GM04504 (cell line): ENCODE measurements around the gene RIC3.

ENCODE experiments used
- DNase-seq: peaks from one replicate; pipeline ENCODE4 v3.0.0-alpha.2; 2012; ENCODE audit warnings: low read depth

Gene RIC3

GRCh38 chr11:8102296-8102915 lies 66.4 kb downstream of the RIC3 start:
- DNase-seq, result no peak

DNA sequence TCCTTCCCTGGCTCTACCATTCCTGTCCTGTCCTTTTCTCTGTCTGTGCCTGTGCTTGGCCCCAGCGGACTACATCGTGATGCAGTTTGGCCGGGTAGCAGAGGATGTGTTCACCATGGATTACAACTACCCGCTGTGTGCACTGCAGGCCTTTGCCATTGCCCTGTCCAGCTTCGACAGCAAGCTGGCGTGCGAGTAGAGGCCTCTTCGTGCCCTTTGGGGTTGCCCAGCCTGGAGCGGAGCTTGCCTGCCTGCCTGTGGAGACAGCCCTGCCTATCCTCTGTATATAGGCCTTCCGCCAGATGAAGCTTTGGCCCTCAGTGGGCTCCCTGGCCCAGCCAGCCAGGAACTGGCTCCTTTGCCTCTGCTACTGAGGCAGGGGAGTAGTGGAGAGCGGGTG lies 67.4 kb downstream of the RIC3 start:
- DNase-seq, result no peak

DNA sequence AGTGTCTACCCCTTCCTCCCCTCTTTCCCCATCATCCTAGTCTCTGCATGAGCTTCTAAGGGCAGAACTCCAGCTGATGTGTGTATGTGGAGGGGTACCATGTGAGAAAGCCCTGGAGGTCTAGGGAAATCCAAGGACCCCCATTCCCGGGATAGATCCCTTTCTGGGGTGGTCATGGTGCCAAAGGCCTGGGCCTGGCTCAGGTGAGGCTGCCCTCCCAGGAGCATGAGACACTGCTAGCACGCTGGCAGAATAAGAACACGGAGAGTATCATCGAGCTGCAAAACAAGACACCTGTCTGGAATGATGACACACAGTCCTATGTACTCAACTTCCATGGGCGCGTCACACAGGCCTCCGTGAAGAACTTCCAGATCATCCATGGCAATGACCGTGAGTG lies 68.2 kb downstream of the RIC3 start:
- DNase-seq, result no peak

GRCh38 chr11:8100158-8100557 lies 68.7 kb downstream of the RIC3 start:
- no peak for DNase-seq

DNA sequence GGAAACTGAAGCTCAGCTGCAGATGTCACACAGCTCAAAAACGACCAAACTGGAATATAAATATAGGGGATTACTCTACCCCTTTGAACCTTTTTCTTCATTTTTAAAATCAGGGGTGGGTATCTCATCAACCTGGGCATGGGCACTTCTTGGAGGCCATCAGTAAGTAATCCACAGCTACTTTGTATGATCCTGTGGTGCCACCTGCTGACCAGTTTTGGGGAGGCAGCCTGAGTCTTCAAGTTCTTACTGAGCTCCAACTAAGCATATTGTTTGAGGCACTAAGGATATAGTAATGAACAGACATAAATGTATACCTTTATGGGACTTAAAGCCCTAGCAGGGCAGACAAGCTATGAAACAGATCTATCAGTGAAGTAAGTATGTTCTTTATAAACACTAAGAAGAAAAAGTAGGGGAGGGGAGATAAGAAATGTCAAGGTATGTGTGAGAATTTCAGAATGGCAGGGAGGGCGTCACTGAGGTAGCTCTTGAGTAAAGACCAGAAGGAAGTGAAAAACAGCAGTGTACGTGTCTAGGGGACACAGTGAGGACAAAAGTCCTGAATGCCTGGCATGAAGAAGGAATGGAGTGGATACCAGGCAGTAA lies 69.4 kb downstream of the RIC3 start:
- DNase-seq, result peak; percentile 58

DNA sequence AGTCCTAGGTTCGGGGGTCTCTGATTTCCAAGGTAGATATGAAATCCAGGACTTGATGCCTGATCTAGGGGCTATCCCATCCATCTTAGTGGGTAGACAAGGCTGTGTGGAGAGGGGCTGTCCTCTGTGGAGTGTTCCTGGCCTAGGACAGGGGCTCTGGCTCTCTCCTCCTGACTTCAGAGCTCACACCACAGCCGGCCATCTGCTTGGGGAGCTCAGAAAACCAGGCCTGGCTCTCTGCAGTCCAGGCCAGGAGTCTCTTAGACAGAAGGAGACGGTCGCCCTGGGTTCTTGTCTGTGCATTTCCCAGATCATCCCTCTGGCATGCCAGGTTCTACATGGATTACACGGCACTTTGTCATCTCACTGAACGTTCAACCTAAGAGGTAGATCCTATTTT lies 69.9 kb downstream of the RIC3 start:
- no peak for DNase-seq

DNA sequence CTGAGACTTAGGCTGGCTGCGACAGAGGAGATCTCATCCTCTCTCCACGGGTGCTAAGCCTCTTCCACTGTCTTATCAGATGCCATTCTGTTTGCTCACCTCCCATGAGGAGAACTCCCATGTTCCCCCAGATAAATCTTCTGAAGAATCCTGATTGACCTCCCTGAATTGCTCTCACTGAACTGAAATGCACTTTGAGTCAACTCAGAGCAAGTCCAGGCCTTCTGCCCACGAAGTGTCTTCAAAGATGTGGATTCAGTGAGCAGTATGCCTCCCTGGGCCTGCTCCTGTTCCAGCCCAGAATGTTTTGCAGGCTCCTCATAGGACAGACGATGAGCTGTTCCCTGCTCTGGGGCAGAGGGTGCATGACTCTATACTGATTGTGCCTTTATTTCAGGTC lies 70.5 kb downstream of the RIC3 start:
- peak; percentile 50 for DNase-seq

GRCh38 chr11:8097926-8098325 lies 70.9 kb downstream of the RIC3 start:
- no peak for DNase-seq

- DNase-seq, result no peak
Measured at GRCh38 chr11:8097468-8097867, 71.4 kb downstream of the RIC3 start.

DNA sequence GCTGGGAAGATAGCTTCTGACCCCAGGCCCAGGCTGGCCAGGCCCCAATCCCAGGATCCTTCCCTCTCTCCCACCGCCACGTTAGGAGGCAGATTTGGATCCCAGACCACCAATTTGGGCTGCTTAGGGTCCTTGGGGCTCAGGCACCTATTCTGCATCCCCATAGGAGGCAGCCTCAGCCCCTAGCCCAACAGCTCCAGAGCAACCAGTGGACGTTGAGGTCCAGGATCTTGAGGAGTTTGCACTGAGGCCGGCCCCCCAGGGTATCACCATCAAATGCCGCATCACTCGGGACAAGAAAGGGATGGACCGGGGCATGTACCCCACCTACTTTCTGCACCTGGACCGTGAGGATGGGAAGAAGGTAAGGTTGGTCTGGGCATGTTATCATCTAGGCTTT lies 71.8 kb downstream of the RIC3 start:
- DNase-seq, result no peak

GRCh38 chr11:8096575-8096974 lies 72.2 kb downstream of the RIC3 start:
- no peak for DNase-seq

GRCh38 chr11:8095806-8096522 lies 72.9 kb downstream of the RIC3 start:
- no peak for DNase-seq

GRCh38 chr11:8095371-8095770 lies 73.5 kb downstream of the RIC3 start:
- no peak for DNase-seq

- no peak for DNase-seq
Measured at GRCh38 chr11:8094656-8095055, 74.2 kb downstream of the RIC3 start.

DNA sequence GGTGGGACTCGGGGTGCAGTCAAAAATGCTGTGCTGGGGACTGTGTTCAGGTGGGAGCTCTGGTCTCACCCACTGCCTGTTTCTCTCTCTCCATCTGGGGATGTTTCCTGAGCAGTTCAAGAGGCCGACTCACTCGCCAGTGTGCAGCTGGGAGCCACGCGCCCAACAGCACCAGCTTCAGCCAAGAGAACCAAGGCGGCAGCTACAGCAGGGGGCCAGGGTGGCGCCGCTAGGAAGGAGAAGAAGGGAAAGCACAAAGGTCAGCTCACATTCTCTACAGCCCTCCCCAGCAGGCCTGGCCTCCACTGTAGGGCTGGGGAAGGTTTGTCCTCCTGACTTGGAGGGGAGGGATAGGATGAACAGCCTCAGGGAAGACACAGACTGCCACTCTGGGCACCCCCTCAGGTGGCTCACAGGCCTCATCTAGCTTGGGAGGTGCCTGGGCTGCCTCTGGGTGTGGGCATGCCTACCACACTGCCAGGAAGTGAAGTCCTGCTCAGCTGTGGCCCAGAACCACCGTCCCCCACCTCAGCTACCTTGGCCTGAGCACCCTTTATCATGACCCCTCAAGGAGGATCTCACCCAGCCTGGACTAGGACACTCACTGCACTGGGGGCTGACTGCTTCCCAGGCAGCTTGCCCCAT lies 74.8 kb downstream of the RIC3 start:
- no peak for DNase-seq

GRCh38 chr11:8092587-8093424 lies 76.0 kb downstream of the RIC3 start:
- no peak for DNase-seq

DNA sequence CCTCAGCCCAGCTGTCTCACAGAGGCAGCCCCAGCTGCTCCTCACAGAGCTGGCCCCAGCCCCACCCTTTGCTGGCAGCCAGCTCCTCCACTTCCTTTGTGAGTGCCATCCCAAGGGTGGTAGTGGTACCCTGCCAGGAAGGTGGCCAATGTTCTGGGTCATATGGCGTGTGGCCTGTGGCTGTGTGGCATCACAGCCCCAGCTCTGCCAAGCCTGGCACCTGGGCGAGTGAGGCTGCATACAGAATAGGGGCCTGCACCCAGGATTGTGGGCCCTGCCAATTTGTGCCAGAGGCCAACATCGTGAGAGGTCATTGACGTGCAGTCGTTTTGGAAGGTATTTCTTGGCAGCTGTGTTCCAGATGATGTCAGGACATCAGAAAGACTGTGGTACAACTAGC lies 77.1 kb downstream of the RIC3 start:
- DNase-seq, result no peak

DNA sequence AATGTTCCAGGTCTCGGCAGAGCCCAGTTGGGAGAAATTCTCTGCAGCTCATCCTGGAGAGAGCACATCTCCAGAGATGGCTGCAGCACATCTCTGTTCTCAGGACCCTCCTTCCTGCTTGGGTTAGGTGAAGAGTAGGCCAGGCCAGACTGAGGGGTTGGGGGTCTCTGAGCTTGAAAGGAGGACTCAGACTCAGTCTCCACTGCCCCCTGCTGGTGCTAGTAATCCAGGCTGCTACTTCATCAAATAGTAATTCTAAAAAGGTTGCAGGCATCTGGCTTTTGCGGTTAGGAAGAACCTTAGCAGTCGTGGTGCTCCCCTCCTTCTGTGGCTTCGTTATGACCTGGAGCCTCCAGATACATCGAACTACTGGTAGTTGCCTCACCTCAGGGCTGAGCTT lies 78.1 kb downstream of the RIC3 start:
- DNase-seq, result no peak

- DNase-seq, result no peak
Measured at GRCh38 chr11:8089791-8090510, 78.9 kb downstream of the RIC3 start.

GRCh38 chr11:8087756-8088155 lies 81.1 kb downstream of the RIC3 start:
- DNase-seq, result no peak

- DNase-seq, result no peak
Measured at GRCh38 chr11:8087185-8087584, 81.6 kb downstream of the RIC3 start.

GRCh38 chr11:8086571-8086970 lies 82.3 kb downstream of the RIC3 start:
- no peak for DNase-seq
